Adipose tissue (tissue), 3 donors: ENCODE results near the gene SLC6A9. TPM values are rescaled to one million over a fixed set of nuclear protein-coding genes. Genes with fewer than 3 reads are reported as not detected.

Experiments used
- H3K27ac ChIP-seq: one replicate; pipeline ENCODE4 v1.5.1; 2013; ENCODE audit warnings: low read depth, low read length
- WGBS, 3 donors: extraction: QIAGEN DNeasy Blood & Tissue Kit; methylation state at CpG; one replicate each; pipeline ENCODE4 v1.1.7; 2013; 5-methylcytosine and 5-hydroxymethylcytosine counted together
- polyA plus RNA-seq, 3 donors: library from polyadenylated mRNA; stranded (reverse); fragments of 200-250 nt; gene quantifications; one replicate each; pipeline ENCODE4 v1.2.3, GENCODE V29; 2013
- donor health status: healthy with polysubstance abuse.
- donor health status: Bipolar disorder and iron deficiency.
- donor health status: healthy.

SLC6A9 gene
- 1 to 10 TPM; 1.6 to 2.2 (median 2.1) TPM for polyA plus RNA-seq

DNA sequence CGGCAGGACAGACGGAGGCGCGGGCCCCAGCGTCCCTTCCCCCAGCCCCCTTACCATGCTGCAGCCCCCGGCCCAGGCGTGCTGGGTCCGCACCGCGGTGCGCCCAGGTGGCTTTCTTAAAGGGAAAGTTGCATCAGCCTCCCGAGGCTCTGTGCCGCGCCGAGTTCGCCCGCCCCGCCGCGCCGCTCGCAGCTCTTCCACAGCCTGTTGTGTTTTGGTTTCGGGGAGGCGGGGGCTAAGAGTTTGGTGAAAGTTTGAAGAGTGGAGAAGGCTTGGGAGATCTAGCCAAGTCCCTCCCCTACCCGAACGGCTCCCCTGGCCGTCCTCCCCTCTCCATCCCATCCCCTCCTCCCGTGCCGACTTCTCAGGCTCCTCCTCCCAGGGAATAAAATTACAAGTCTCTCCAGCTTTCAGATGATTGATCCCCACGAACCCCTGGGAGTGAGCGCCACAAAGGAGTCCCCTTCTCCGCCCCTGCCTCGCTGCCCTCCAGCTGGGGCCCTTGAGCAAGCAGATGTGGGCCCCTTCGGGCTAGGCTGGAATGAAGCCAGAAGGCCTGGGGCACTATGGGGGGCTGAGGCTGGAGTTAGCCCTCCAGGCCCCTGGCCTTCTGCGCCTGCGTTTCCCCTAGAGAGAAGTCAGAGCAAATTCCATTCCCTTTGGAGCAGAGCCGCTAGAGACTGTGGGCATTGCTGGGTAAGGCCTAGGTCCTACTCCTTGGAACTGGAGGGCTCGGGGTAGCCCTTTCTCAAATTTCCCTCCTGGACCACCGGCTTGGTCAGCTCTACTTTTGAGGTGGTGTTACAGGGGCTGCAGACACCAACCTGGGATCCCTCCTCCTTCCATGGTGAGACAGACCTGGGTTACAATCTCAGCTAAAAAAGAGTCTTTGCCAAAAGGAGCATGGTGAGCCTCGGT lies at the start of gene SLC6A9:
SLC6A9 (minus strand) TSS at position 211 of the 918 bp plus-strand sequence. CDS start 7,185 bp downstream, outside the sequence.
- 15 to 18% (median 17%) methylated on average over 38 to 40 of the region's 40 CpGs for WGBS, 3 donors

DNA sequence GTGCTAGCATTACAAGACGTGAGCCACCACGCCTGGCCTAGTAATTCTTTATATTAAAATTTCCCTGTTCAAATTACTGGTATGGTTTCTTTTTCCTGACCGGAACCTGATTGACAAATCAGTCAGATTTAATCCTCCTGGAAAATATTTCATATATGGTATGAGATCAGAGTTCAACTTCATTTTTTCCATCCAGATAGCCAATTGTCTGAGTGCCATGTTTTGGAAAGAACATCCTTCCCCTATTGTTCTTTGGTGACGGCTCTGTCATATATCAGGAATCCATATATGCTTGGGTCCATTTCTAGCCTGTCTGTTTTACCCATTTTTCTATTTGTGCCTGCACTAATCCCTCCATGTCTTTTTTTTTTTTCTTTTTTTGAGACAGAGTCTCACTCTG lies 48.3 kb upstream of the SLC6A9 start:
- WGBS, 3 donors = 84 to 94% (median 87%) methylated on average over 4 of the region's 4 CpGs

More for the DNA sequence above, at the start of gene SLC6A9:
- no peak within 1 kb of the TSS for H3K27ac ChIP-seq

DNA sequence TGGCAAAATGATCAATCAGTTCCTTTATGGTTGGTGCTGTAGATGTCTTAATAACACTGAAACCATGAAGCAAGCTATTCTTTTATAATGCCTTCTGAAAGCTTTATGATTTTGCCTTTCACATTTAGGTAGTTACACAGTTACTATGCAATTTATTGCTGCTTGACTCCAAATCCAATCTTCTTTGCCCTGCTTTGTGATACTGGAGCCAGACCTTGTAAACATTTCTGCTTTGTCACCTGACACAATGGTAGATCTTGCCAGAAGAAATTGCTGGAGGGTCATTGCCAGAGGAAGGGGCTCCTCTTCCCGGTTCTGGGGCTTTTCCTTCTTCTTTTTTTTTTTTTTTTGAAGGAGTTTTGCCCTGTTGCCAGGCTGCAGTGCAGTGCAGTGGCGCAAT lies 46.8 kb upstream of the SLC6A9 start:
- H3K27ac ChIP-seq = no peak overlapping the region
- WGBS, 3 donors = 42 to 52% (median 43%) methylated on average over 2 of the region's 2 CpGs

More for the DNA sequence above, 48.3 kb upstream of the SLC6A9 start:
- H3K27ac ChIP-seq = no peak overlapping the region

DNA sequence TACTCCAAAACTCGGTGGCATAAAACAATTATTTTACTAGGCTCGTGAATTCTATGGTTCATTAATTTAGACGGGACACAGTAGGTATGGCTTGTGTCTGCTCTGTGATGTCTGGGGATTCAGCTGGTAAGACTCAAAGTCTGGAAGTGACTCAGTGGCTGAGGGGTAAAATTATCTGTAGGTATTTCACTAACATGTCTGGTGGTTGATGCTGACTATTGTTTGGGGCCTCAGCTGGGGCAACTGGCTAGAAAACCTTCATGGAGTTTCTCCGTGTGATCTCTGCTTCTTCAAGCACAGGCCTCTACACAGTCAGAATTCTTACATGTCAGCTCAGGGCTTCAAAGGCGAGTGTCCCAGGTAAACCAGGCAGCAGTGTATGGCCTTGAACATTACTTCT lies 46.2 kb upstream of the SLC6A9 start:
- no peak overlapping the region for H3K27ac ChIP-seq
- WGBS, 3 donors = 81 to 94% (median 85%) methylated on average over 5 of the region's 5 CpGs

DNA sequence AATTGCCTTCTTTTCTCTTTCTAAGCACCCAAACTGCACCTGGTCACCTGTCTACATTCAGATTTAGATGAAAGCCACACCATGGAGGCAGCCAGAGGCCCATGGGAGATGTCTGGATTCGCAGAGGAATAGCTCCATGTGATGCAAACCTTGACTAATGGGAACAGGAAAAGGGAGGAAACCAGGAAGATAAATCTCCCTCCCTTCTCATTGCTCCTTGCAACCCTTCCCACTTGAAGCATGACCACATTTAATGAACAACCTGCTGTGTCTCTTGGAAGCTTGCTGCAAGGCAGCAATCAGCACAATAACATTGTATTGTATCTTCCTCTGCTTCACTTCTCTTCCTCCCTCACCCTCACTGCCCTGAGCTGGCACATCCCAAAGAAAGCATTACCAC lies 44.8 kb upstream of the SLC6A9 start:
- H3K27ac ChIP-seq = no peak overlapping the region
- 53 to 75% (median 53%) methylated on average over 1 of the region's 1 CpG for WGBS, 3 donors

DNA sequence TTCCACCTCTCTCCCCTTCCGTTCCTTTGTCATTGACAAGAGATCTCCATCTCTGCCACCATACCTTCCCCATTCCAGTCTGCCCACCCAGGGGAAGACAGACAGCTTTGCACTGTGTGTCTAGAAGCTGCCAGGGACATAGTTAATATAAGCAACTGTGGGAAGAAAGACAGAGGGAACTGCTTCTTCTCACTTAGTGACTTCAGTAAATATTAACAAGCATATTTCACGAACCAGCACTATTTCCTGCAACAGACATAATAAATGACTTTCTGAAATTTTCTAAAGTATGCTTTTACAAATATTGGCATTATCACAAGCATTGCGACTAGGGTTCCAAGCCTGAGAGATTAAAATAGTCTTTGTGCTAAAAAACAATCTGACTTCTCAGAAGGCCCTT lies 43.2 kb upstream of the SLC6A9 start:
- H3K27ac ChIP-seq = no peak overlapping the region
- WGBS, 3 donors = 22 to 42% (median 40%) methylated on average over 3 of the region's 3 CpGs

DNA sequence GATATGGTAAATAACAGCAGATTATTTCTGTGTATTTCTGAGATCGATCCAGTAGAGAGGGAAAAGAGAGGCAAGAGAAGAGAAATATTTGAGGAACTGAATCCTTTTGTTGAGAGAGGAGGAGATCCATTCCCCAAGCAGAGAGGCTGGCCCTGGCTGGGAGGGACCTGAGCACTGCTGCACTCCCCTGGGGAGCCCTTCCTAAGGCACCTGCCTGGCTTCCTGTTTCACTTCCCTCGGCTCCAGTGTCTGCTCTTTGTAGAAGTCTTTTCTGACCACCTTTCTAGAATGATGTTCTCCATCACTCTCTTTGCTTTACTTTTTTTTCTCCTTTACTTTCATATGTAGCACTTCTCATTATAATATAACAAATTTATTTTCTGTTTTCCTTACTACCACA lies 42.3 kb upstream of the SLC6A9 start:
- WGBS, 3 donors = 41 to 61% (median 59%) methylated on average over 2 of the region's 2 CpGs
- H3K27ac ChIP-seq = no peak overlapping the region

DNA sequence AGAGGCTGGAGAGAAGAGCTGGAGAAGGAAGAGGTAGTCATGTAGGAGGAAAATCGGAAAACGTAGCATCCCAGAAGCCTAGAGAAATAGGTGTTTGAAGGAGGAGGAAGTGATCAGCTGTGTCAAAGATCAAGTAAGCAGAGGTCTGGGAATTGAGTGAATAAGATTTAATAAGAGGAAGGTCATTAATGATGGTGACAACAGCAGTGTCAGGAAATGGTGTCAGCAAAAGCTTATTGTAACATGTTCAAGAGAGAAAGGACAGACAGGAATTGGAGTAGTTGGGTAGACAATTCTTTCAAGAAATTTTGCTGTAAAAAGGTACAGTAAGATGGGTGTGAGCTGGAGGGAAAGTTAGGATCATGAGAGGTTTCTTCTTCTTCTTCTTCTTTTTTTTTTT lies 41.6 kb upstream of the SLC6A9 start:
- H3K27ac ChIP-seq = no peak overlapping the region
- WGBS, 3 donors = 74 to 81% (median 79%) methylated on average over 2 of the region's 2 CpGs

DNA sequence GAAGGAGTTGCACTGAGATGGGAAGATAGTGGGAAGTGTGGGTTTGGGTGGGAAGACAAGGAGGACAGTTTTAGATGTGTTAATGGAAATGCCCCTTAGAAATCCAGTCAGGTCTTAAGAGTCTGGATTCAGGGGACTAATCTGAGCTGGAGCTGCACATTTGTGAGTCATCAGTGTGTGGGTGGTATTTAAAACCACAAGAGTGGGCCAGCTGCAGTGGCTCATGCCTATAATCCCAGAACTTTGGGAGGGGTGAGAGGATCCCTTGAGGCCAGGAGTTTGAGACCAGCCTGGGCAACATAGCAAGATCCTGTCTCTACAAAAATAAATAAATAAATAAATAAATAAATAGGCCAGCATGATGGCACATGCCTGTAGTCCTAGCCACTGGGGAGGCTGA lies 40.9 kb upstream of the SLC6A9 start:
- no peak overlapping the region for H3K27ac ChIP-seq

DNA sequence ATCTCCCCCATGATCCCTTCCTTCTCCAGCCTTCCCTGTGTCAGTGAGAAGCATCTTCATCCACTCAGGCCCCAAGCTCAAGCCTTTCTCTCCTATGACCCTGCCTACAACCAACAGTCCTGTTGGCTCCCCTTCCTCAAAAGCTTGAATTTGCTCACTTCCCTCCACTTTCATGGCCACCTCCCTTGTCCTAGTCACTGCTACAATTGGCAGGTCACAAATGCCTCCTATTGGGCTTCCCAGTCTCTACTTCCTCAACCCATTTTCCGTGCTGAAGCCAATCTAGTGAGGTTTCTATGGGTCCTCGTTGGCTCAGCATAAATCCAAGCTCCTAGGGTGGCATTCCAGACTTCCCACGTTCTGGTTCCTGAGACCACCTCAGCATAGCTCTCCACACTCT lies 40.2 kb upstream of the SLC6A9 start:
- no peak overlapping the region for H3K27ac ChIP-seq
- 56 to 76% (median 74%) methylated on average over 3 of the region's 3 CpGs for WGBS, 3 donors

DNA sequence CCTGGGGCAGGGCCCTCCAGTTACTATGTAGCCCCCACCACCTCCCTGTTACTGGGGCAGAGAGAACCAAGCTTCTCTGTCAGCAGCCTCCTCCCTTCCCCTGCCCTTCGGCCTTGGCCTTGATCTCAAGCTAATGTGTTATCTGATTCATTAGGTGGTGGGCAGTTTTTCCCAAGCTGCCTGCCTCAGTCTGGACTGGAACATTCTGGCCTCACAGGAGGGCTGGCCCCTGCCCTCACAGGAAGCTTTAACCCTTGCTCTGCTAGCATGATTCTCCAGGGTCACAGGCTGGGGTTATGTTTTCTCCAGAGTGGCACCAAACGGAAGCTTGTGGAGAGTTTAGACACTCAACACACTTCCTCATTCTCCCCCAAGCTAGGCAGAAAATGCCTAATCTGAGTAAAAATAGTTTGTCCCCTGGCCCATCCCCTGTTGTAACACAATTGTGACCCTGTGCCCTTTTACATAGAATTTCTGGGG lies 37.2 kb upstream of the SLC6A9 start:
- WGBS, 3 donors = 34 to 54% (median 37%) methylated on average over 2 of the region's 2 CpGs
- H3K27ac ChIP-seq = no peak overlapping the region

DNA sequence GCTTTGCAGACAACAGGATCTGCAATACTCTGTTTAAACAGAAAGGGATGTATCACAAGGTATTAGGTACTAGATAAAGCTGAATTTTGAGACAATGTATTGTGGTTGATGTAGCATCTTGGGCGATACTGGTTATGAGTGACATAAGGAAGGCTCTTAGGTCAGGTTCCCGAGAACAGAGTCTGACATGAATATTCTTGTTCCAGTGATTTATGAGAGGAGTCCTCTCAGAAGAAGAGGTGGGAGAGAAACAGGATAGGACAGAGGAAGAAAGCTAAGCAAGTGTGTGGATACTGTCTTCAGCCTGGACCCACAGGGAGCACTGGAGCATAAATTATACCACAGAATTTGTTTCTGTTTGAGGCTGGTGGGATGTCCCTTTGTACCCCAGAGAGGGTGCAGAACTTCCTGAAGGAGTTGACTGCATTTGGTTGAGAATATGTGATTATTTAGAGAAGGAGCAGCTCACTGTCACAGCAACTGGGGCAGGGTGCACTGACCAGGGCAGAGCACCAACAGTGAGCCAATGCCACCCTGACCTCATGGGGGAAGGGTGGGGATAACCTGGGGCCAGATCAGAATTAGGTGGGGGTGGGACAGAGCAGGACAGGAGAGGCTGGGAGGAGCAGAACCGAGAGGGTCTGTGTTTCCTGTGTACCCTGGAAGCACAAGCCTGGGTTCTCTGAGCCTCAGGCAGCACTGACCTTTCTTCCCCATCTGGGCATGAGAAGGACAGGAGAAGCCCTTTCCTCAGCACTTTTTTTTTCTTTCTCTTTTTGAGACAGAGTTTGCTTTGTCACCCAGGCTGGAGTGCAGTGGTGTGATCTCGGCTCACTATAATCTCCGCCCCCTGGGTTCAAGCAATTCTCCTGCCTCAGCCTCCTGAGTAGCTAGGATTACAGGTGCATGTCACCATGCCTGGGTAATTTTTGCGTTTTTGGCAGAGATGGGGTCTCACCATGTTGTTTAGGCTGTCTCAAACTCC lies 36.3 kb upstream of the SLC6A9 start:
- WGBS, 3 donors = 49 to 53% (median 51%) methylated on average over 6 of the region's 6 CpGs
- H3K27ac ChIP-seq = no peak overlapping the region

DNA sequence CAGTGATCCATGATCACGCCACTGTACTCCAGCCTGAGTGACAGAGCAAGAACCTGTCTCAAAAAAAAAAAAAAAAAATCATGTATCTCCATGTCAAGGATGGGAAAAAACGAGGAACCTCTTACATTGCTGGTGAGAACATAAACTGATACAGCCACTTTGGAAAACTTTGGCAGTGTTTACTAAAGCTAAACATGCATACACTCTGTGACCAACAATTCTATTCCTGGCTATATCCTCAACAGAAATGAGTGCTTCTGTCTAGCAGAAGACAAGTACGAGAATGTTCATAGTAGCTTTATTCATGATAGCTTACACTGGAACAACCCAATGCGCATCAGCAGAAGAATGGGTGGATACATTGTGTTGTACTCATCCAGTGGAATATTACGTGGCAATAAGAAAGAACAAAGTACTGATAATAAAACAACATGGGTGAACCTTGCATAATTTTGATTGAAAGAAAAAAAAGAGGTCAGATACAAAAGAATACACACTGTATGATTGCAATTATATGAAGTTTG lies 31.5 kb upstream of the SLC6A9 start:
- 86 to 88% (median 87%) methylated on average over 5 of the region's 5 CpGs for WGBS, 3 donors
- H3K27ac ChIP-seq = no peak overlapping the region

DNA sequence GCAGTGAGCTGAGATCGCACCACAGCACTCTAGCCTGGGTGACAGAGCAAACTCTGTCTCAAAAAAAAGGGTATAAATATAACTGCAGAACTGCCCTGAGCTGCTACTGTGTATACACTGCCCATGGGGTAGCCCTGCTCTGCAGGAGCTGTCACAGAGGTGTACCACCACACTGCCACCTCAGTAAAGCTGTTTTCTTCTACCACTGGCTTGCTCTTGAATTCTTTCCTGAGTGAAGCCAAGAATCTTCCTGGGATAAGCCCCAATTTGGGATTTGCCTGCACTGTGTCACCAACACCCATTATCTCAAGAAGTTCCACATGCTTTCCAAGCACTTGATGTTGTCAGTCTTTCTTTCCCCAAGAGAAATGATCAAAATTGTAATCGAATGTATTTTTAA lies 30.6 kb upstream of the SLC6A9 start:
- no peak overlapping the region for H3K27ac ChIP-seq
- WGBS, 3 donors = 88 to 93% (median 93%) methylated on average over 2 of the region's 2 CpGs

DNA sequence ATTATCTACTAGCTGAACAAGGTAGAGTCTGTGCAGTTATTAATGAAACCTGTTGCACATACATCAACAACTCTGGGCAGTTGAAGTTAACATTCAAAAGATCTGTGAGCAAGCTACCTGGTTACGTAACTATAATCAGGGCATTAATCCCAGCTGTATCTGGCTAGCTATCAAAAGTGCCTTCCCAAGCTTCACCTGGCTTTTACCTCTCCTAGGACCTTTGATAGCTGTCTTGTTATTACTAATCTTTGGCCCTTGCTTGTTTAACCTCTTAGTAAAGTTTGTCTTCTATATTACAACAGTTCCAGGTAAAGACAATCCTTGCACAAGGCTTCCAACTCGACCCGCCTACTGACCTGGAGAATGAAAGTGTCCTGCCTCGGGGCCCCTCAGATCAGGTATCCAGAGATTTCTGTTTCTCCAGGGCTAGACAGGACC lies 29.6 kb upstream of the SLC6A9 start:
- H3K27ac ChIP-seq = no peak overlapping the region
- WGBS, 3 donors = 60 to 88% (median 82%) methylated on average over 4 of the region's 4 CpGs

DNA sequence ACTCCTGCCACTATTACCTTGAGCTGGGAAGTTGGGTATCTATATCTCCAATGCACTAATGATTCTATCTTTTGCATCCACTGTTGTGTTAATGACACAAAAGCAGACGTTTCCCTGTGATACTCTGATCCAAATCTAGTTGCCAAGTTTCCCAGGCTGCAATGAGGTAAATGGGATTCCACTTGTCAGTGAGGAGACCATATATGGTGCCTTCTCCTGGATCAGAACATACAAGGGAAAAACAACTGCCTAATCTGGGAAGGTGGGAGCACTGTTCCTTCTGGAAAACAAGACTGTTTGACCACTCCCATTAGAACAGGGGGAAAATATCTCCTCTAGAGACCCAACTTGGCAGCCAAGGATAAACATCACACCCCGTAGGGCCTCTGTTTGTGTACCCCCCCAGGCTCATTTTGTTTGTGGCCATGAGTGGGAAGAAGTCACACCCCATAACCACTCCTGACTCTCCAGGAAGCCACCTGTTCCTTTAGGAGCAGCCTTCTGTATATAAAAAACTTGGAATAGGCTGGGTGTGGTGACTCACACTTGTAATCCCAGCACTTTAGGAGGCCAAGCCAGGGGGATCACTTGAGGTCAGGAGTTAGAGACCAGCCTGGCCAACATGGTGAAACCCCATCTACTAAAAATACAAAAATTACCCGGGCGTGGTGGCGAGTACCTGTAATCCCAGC lies 28.5 kb upstream of the SLC6A9 start:
- H3K27ac ChIP-seq = no peak overlapping the region
- 74 to 81% (median 78%) methylated on average over 5 of the region's 5 CpGs for WGBS, 3 donors

DNA sequence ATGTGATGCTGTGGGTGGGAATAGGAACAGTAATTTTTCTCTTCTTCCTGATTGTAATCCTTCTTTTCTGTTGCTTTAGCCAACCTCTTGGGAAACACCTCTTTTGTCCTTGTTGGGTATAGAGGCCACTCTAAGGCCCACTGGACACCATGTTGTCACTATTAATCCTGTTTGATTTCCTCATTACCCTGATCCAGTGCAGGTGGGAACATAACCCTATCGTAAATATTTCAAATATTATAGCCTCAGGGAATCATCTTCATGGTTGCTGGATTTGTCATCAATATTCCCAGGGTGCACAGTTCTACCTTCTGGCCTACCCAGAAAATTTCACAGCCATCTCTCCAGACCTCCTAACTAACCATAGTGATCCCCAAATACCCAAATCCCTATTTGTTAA lies 27.9 kb upstream of the SLC6A9 start:
- WGBS, 3 donors = 86 to 94% (median 89%) methylated on average over 1 of the region's 1 CpG
- H3K27ac ChIP-seq = no peak overlapping the region

DNA sequence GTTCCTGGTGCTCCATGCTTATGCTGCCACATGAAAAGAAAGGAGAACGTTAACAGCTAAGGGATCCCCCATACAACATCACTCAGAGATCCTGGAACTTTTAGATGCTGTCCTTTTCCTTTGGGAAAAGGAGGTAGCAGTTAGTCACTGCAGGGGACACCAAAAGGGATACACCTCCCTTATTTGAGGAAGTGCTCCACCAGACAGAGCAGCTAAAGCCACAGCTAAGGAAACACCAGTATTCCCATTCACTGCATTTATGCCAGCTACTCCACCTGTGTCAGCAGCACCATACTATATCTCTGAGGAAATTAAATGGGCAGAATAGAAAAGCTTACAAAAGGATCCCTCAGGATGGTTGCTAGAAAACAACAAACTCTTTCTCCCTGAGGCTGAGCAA lies 26.0 kb upstream of the SLC6A9 start:
- no peak overlapping the region for H3K27ac ChIP-seq
- 65 to 77% (median 76%) methylated on average over 1 of the region's 1 CpG for WGBS, 3 donors
